IPS-NIHi11 (cell line): ENCODE results near the gene KNTC1.
"Not testable (repeated sequence)": the region's sequence is repeated elsewhere in the genome, so short reads cannot be mapped to it uniquely, and the experiment has no call there.

Experiments used
- DNase-seq: peaks from one replicate; pipeline ENCODE4 v3.0.0; 2012; ENCODE audit warnings: mixed read lengths, low spot score

Gene KNTC1

DNA sequence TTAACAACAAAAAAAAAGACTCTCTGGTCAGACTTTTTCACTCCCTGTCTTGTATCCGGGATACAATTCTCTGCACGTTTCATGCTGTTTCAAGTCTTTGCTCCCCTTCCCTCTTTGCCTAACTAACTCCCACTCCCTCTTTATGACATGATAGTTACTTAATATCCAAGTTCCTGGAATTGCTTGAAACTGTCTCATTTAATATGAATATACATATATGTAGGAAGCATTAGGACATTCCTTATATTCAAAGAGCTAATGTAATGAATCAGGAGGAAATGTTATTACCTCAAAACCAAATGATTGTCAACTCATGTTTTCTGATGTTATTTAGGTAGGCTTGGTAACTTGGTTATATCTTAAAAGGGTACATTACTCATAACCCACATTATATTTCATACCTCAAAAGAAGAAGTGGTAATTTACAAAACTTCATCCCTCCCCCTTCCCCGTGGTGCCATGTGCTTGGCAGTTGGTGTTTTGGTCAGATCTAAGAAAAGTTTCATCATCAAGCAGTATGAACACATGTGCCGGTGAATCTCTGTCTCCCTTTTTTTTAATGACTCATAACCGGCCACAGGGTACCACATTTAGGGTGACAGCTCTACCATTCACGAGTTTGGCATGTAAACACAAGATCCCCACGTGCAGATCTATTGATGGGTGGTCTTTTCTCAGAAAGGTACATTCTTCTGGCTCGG is 119.6 kb downstream of the KNTC1 start:
- no peak for DNase-seq

DNA sequence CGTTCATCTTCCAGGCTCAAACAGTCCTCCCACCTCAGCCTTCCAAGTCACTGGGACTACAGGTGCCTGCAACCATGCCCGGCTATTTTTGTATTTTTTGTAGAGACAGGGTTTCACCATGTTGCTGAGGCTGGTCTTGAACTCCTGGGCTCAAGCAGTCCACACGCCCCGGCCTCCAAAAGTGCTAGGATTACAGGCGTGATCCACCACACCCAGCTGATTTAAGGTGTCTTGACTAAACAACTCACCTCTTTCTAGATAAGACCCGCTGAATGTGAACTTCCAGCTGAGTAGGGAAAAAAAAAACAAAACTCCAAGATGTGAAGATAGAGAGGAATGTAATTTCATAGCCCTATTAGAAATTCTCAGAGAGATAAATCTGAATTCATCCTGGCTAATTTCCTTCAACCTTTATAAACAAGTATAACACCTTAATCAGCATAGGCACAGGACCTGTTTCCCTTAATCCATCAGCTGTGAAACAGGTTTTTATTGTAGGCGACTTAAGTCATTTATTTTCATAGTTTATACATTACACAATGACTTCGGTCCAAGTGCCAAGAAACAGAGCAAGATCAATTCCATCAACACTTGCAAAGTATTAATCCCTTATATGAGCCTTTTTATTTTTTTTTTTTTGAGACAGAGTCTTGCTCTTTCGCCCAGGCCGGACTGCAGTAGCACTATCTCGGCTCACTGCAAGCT is 124.6 kb downstream of the KNTC1 start:
- DNase-seq = no peak

DNA sequence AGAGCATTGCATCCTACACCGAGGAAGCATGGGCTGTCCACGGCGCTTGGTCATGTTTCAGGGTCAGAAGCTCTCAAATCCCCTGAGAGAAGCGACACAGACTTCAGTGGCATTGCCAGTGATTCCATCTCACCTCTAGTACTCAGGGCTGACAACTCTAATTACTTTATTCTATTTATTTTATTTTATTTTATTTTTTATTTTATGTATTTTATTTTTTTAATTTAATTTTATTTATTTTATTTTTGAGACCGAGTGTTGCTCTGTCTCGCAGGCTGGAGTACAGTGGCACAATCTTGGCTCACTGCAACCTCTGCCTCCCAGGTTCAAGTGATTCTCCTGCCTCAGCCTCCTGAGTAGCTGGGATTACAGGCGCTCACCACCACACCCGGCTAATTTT is 126.2 kb downstream of the KNTC1 start:
- DNase-seq = not testable (repeated sequence)

DNA sequence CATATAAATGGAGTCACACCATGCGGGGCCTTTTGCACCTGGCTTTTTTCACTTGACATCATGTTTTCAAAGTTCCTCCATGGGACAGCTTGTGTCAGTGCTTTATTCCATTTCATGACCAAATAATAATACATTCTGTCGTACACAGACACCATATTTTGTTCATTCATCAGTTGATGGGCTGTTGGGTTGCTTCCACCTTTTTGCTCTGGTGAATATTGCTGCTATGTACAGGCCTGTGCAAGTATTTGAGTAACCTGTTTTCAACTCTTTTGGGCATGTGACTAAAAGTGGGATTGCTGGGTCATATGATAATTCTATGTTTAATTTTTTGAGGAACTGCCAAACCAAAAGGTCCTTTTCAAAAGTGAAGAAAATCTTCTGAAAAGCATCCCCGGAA is 129.2 kb downstream of the KNTC1 start:
- no peak for DNase-seq

- DNase-seq = no peak
Measured at GRCh38 chr12:122659579-122659978, 132.5 kb downstream of the KNTC1 start.

DNA sequence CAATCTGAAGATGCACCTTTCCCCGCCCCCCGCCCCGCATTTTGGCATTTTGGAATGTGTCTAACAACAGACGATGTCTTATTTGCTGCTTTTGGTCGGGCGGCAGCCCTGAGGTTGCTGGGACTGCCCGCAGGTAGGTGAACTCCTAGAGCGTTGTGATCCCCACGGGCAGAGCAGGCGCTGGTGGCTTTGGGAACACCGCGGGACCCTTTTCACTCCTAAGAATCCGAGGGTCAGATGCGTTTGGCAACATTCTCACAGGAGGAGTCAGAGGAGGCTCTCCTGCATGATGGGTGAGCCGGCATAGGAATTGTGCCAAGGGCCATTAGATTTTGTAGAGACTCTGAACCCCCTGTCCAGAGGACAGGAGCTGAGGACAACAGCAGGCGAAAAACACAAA is 134.2 kb downstream of the KNTC1 start:
- no peak for DNase-seq

GRCh38 chr12:122661938-122662337 is 134.9 kb downstream of the KNTC1 start:
- no peak for DNase-seq

DNA sequence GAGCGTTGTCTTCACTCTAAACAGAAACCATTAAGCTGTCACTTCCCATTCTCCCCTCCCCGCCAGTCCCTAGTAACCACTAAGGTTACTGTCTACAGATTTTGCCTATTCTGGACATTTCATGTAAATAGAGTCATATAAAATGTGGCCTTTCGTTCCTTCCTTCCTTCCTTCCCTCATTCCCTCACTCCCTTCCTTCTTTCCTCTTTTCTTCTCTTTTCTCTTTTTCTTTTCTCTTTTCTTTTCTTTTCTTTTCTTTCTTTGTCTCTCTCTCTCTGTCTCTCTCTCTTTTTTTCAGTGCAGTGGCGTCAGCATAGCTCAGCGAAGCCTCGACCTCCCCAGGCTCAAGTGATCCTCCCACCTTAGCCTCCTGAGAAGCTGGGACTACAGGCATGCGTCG is 138.3 kb downstream of the KNTC1 start:
- no peak for DNase-seq

GRCh38 chr12:122665759-122666158 is 138.7 kb downstream of the KNTC1 start:
- no peak for DNase-seq

DNA sequence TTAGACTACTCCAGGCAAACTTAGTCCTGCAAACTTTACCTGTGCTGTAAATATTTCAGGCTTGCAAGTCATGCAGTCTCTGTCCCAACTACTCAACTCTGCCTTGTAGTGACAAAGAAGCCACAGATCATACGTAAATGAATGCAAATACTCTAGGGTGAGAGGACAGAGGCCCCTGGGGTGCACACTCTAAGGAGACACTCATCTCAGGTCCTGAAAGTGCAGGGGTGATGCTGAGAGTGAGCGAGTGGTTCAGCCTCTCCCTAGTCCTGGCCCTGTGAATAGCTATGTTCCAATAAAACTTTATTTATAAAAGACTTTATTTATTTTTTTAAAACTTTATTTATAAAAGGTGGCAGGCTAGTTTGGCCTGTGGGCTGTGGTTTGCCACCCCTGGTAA is 141.2 kb downstream of the KNTC1 start:
- DNase-seq = no peak

GRCh38 chr12:122669397-122670070 is 142.5 kb downstream of the KNTC1 start:
- DNase-seq = no peak

GRCh38 chr12:122672515-122672914 is 145.5 kb downstream of the KNTC1 start:
- no peak for DNase-seq
